Measurements from ENCODE around the gene ST6GALNAC6. TPM values are rescaled to one million over a fixed set of nuclear protein-coding genes. Genes with fewer than 3 reads are reported as not detected.

The ST6GALNAC6 gene
- total and polyA plus RNA-seq, 2 of the 8 experiments (the other 6 are each of a cell fraction or from before 2014, with no cell fraction given): 43.7 to 64.4 TPM

DNA sequence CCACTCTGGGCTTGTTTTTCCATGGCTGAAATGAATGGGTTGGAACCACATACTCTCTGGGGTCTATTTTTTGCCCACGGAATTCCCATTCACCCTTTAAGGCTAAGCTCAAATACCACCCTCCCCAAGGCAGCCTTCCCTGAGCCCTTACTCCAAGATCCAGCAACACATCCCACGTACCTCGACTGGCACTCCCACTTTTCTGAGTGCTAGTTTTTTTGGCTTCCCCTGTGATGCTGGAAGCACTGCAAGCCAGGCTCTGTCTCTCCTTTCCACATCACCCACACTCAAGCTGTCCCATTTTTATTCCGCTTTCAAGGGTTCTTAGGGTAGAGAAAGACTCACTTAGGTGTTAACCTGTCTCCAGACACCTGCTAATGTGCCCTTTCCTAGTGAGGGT, 6.0 kb downstream of the ST6GALNAC6 start (continued):
- TF ChIP-seq, protein P1, sequence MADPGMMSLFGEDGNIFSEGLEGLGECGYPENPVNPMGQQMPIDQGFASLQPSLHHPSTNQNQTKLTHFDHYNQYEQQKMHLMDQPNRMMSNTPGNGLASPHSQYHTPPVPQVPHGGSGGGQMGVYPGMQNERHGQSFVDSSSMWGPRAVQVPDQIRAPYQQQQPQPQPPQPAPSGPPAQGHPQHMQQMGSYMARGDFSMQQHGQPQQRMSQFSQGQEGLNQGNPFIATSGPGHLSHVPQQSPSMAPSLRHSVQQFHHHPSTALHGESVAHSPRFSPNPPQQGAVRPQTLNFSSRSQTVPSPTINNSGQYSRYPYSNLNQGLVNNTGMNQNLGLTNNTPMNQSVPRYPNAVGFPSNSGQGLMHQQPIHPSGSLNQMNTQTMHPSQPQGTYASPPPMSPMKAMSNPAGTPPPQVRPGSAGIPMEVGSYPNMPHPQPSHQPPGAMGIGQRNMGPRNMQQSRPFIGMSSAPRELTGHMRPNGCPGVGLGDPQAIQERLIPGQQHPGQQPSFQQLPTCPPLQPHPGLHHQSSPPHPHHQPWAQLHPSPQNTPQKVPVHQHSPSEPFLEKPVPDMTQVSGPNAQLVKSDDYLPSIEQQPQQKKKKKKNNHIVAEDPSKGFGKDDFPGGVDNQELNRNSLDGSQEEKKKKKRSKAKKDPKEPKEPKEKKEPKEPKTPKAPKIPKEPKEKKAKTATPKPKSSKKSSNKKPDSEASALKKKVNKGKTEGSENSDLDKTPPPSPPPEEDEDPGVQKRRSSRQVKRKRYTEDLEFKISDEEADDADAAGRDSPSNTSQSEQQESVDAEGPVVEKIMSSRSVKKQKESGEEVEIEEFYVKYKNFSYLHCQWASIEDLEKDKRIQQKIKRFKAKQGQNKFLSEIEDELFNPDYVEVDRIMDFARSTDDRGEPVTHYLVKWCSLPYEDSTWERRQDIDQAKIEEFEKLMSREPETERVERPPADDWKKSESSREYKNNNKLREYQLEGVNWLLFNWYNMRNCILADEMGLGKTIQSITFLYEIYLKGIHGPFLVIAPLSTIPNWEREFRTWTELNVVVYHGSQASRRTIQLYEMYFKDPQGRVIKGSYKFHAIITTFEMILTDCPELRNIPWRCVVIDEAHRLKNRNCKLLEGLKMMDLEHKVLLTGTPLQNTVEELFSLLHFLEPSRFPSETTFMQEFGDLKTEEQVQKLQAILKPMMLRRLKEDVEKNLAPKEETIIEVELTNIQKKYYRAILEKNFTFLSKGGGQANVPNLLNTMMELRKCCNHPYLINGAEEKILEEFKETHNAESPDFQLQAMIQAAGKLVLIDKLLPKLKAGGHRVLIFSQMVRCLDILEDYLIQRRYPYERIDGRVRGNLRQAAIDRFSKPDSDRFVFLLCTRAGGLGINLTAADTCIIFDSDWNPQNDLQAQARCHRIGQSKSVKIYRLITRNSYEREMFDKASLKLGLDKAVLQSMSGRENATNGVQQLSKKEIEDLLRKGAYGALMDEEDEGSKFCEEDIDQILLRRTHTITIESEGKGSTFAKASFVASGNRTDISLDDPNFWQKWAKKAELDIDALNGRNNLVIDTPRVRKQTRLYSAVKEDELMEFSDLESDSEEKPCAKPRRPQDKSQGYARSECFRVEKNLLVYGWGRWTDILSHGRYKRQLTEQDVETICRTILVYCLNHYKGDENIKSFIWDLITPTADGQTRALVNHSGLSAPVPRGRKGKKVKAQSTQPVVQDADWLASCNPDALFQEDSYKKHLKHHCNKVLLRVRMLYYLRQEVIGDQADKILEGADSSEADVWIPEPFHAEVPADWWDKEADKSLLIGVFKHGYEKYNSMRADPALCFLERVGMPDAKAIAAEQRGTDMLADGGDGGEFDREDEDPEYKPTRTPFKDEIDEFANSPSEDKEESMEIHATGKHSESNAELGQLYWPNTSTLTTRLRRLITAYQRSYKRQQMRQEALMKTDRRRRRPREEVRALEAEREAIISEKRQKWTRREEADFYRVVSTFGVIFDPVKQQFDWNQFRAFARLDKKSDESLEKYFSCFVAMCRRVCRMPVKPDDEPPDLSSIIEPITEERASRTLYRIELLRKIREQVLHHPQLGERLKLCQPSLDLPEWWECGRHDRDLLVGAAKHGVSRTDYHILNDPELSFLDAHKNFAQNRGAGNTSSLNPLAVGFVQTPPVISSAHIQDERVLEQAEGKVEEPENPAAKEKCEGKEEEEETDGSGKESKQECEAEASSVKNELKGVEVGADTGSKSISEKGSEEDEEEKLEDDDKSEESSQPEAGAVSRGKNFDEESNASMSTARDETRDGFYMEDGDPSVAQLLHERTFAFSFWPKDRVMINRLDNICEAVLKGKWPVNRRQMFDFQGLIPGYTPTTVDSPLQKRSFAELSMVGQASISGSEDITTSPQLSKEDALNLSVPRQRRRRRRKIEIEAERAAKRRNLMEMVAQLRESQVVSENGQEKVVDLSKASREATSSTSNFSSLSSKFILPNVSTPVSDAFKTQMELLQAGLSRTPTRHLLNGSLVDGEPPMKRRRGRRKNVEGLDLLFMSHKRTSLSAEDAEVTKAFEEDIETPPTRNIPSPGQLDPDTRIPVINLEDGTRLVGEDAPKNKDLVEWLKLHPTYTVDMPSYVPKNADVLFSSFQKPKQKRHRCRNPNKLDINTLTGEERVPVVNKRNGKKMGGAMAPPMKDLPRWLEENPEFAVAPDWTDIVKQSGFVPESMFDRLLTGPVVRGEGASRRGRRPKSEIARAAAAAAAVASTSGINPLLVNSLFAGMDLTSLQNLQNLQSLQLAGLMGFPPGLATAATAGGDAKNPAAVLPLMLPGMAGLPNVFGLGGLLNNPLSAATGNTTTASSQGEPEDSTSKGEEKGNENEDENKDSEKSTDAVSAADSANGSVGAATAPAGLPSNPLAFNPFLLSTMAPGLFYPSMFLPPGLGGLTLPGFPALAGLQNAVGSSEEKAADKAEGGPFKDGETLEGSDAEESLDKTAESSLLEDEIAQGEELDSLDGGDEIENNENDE (IDR thresholded peaks at IDR 0.05; ENCODE audit: insufficient replicate concordance, low read length): no peak
- no peak for TF ChIP-seq KDM1A (IDR thresholded peaks at IDR 0.05; ENCODE audit: borderline replicate concordance, low read length)
- TF ChIP-seq, protein P2, sequence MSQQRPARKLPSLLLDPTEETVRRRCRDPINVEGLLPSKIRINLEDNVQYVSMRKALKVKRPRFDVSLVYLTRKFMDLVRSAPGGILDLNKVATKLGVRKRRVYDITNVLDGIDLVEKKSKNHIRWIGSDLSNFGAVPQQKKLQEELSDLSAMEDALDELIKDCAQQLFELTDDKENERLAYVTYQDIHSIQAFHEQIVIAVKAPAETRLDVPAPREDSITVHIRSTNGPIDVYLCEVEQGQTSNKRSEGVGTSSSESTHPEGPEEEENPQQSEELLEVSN (IDR thresholded peaks at IDR 0.05): no peak
- TF ChIP-seq SRF (IDR thresholded peaks at IDR 0.05; ENCODE audit: low read depth, low read length): no peak
- no peak for TF ChIP-seq RFX5 (IDR thresholded peaks at IDR 0.05; ENCODE audit: borderline replicate concordance, low read depth, low read length)
- TF ChIP-seq GTF2F1 (IDR thresholded peaks at IDR 0.05; ENCODE audit: borderline replicate concordance, low read depth, low read length): no peak
- TF ChIP-seq HDAC6 (IDR thresholded peaks at IDR 0.05; ENCODE audit: low read depth, low read length): no peak
- no peak for TF ChIP-seq ZNF274 (IDR thresholded peaks at IDR 0.05; ENCODE audit: borderline replicate concordance, extremely low read depth, low read length)
